ENCODE measurements around the gene CGB3.

Gene CGB3

GRCh38 chr19:49014123-49014869 is 9.8 kb downstream of the CGB3 start (continued):
- TF ChIP-seq ZNF629 (tag by site-specific recombination; IDR thresholded peaks at IDR 0.05) (peak; percentile 82), SP7 (tag by site-specific recombination; IDR thresholded peaks at IDR 0.05) (peak; percentile 61), ZNF155 (tag by site-specific recombination; IDR thresholded peaks at IDR 0.05) (no peak), ZBTB21 (tag by site-specific recombination; IDR thresholded peaks at IDR 0.05) (peak; percentile 89), SCRT1 (tag by site-specific recombination; IDR thresholded peaks at IDR 0.05; ENCODE audit: borderline replicate concordance) (no peak), KLF1 (tag by site-specific recombination; IDR thresholded peaks at IDR 0.05) (no peak), ZNF768 (tag by site-specific recombination; IDR thresholded peaks at IDR 0.05) (no peak), ZFP69B (tag by site-specific recombination; IDR thresholded peaks at IDR 0.05) (peak; percentile 64; the same call in 1 of the 2 replicates), ZNF239 (tag by site-specific recombination; IDR thresholded peaks at IDR 0.05) (no peak), ZNF112 (tag by site-specific recombination; IDR thresholded peaks at IDR 0.05) (no peak), ZEB2 (tag by site-specific recombination; IDR thresholded peaks at IDR 0.05) (no peak), ZNF266 (tag by site-specific recombination; IDR thresholded peaks at IDR 0.05; ENCODE audit: low read depth) (no peak), ZBTB6 (tag by site-specific recombination; IDR thresholded peaks at IDR 0.05) (no peak), ZNF624 (tag by site-specific recombination; IDR thresholded peaks at IDR 0.05) (no peak), ZFHX2 (tag by site-specific recombination; conservative IDR thresholded peaks at IDR 0.05) (peak; percentile 69)
- TF ChIP-seq, protein P1, sequence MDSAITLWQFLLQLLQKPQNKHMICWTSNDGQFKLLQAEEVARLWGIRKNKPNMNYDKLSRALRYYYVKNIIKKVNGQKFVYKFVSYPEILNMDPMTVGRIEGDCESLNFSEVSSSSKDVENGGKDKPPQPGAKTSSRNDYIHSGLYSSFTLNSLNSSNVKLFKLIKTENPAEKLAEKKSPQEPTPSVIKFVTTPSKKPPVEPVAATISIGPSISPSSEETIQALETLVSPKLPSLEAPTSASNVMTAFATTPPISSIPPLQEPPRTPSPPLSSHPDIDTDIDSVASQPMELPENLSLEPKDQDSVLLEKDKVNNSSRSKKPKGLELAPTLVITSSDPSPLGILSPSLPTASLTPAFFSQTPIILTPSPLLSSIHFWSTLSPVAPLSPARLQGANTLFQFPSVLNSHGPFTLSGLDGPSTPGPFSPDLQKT (IDR thresholded peaks at IDR 0.05; ENCODE audit: borderline replicate concordance, low read depth, low read length): no peak
- TF ChIP-seq, protein P2, sequence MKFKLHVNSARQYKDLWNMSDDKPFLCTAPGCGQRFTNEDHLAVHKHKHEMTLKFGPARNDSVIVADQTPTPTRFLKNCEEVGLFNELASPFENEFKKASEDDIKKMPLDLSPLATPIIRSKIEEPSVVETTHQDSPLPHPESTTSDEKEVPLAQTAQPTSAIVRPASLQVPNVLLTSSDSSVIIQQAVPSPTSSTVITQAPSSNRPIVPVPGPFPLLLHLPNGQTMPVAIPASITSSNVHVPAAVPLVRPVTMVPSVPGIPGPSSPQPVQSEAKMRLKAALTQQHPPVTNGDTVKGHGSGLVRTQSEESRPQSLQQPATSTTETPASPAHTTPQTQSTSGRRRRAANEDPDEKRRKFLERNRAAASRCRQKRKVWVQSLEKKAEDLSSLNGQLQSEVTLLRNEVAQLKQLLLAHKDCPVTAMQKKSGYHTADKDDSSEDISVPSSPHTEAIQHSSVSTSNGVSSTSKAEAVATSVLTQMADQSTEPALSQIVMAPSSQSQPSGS (tag by site-specific recombination; IDR thresholded peaks at IDR 0.05; ENCODE audit: low read depth): peak; percentile 75
- TF ChIP-seq, protein P3, sequence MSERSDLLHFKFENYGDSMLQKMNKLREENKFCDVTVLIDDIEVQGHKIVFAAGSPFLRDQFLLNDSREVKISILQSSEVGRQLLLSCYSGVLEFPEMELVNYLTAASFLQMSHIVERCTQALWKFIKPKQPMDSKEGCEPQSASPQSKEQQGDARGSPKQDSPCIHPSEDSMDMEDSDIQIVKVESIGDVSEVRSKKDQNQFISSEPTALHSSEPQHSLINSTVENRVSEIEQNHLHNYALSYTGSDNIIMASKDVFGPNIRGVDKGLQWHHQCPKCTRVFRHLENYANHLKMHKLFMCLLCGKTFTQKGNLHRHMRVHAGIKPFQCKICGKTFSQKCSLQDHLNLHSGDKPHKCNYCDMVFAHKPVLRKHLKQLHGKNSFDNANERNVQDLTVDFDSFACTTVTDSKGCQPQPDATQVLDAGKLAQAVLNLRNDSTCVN (tag by site-specific recombination; optimal IDR thresholded peaks at IDR 0.05): no peak

GRCh38 chr19:49011194-49011593 is 12.9 kb downstream of the CGB3 start:
- CTCF ChIA-PET: interaction anchor here (0.7 to 9.4 kb wide), 3 partner anchors 12 to 66 kb away, joined by 3 to 133 read pairs (median 6); partner anchors contain the start of genes GYS1 and RUVBL2
- Histone ChIP-seq H3K4me1 (ENCODE audit: control insufficient read depth, insufficient read depth, low read length) (no peaks in the 10 kb centered on the region), H3K9me3 (ENCODE audit: control insufficient read depth, insufficient read depth, low read depth, low read length) (no peaks in the 10 kb centered on the region), H3K27ac (ENCODE audit: extremely low read depth, low read depth, low read length) (no peak overlapping the region), H3K36me3 (ENCODE audit: control insufficient read depth in 2 of 2, insufficient read depth in 1 of 2, low read length in 2 of 2) (peaks cover 30 to 80% of the 10 kb centered on the region in 2 experiments; a peak in 2 of 3 replicates), H3K4me3 (ENCODE audit: low read depth, low read length) (no peak overlapping the region)
- POLR2A ChIA-PET: no interaction called here
- TF ChIP-seq ZNF341 (tag by site-specific recombination; IDR thresholded peaks at IDR 0.05; ENCODE audit: low read depth) (no peak), ZNF658 (tag by site-specific recombination; IDR thresholded peaks at IDR 0.05) (no peak), ZNF335 (tag by site-specific recombination; conservative IDR thresholded peaks at IDR 0.05) (no peak), ZBTB49 (tag by site-specific recombination; IDR thresholded peaks at IDR 0.05; ENCODE audit: low read depth) (no peak), ZNF423 (tag by site-specific recombination; IDR thresholded peaks at IDR 0.05) (no peak), SCRT2 (tag by site-specific recombination; IDR thresholded peaks at IDR 0.05) (no peak), ZNF791 (tag by site-specific recombination; IDR thresholded peaks at IDR 0.05) (no peak), ZNF37A (tag by site-specific recombination; IDR thresholded peaks at IDR 0.05) (no peak), ZNF76 (tag by site-specific recombination; IDR thresholded peaks at IDR 0.05; ENCODE audit: borderline replicate concordance, low read depth) (no peak)

Data from HEK293 (cell line).